HFF-Myc (cell line): ENCODE results near the gene PELI2.

Experiments used
- DNase-seq: peaks from one replicate; pipeline ENCODE4 v3.0.0-alpha.2; 2011; ENCODE audit warnings: low read depth; ENCODE audit errors: extremely low read depth
- H3K4me3 ChIP-seq: replicated peaks from 2 replicates; pipeline ENCODE4 v1.5.1; 2011; ENCODE audit warnings: low read depth, mild to moderate bottlenecking, control low read depth, low read length
- TF ChIP-seq, protein P1 (sequence below): IDR thresholded peaks from 2 replicates; pipeline ENCODE4 v1.5.1; 2012; ENCODE audit warnings: mild to moderate bottlenecking, low read depth, low read length, control low read depth; ENCODE audit errors: missing control alignments

PELI2 gene

DNA sequence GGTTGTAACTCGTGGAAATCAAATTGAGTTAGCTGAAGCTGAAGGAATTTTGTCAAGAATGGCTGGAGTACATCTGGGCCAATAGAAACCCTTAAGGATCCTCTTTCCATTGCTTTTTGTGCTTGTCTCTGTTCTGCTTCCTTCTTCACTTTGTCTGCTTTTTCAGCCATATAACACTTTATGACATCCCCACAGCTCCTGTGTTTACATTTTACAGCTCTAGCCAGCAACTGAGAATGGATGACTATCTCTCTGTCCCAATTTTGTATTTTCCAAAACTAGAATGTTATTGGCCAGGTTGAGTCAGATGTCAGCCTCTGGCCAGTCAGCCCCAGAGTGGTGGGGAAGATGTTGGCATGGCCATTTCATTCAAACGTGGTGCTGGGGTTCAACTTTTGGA lies 57.6 kb downstream of the PELI2 start:
- TF ChIP-seq, protein P1, sequence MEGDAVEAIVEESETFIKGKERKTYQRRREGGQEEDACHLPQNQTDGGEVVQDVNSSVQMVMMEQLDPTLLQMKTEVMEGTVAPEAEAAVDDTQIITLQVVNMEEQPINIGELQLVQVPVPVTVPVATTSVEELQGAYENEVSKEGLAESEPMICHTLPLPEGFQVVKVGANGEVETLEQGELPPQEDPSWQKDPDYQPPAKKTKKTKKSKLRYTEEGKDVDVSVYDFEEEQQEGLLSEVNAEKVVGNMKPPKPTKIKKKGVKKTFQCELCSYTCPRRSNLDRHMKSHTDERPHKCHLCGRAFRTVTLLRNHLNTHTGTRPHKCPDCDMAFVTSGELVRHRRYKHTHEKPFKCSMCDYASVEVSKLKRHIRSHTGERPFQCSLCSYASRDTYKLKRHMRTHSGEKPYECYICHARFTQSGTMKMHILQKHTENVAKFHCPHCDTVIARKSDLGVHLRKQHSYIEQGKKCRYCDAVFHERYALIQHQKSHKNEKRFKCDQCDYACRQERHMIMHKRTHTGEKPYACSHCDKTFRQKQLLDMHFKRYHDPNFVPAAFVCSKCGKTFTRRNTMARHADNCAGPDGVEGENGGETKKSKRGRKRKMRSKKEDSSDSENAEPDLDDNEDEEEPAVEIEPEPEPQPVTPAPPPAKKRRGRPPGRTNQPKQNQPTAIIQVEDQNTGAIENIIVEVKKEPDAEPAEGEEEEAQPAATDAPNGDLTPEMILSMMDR: no peak
- DNase-seq: no peak
- H3K4me3 ChIP-seq: no peak overlapping the region

DNA sequence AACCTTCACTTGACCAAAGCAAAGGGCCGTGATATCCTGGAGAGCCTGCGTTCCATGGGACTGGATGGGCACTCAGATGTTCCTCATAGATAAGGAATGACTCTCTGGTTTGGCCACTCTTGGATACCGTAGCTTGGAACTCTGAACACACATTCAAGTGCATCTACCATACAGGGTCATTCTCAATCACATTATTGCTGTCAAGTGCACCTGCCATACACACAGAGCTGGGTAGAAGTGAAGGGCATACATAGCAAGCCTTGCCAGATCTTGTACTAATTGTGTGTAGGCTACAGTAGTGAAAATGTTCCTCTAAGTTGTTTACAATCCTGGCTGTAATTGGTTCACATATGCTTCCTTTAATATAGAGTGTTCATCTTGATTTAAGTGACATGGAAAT lies 58.3 kb downstream of the PELI2 start:
- no peak for DNase-seq
- TF ChIP-seq, protein P1: no peak
- no peak overlapping the region for H3K4me3 ChIP-seq

DNA sequence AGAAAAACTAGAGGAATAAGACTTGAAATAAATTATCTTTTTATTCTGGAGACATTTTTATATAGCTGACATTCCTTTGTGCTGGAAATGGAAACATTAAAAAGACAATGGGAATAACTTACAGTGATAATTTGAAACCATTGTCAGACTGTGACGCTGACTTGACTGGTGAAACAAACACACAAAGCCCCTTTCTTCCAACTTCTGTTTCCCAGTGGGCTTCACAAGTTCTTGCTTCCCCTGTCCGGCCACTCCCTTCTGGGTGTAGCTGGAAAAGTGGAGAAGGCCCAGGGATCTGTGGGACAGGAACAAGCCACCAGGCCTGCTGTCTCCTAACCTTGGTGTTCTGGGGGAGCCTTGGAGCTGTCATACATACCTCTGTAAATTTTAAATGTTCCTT lies 58.8 kb downstream of the PELI2 start:
- no peak overlapping the region for H3K4me3 ChIP-seq
- TF ChIP-seq, protein P1: no peak
- no peak for DNase-seq

DNA sequence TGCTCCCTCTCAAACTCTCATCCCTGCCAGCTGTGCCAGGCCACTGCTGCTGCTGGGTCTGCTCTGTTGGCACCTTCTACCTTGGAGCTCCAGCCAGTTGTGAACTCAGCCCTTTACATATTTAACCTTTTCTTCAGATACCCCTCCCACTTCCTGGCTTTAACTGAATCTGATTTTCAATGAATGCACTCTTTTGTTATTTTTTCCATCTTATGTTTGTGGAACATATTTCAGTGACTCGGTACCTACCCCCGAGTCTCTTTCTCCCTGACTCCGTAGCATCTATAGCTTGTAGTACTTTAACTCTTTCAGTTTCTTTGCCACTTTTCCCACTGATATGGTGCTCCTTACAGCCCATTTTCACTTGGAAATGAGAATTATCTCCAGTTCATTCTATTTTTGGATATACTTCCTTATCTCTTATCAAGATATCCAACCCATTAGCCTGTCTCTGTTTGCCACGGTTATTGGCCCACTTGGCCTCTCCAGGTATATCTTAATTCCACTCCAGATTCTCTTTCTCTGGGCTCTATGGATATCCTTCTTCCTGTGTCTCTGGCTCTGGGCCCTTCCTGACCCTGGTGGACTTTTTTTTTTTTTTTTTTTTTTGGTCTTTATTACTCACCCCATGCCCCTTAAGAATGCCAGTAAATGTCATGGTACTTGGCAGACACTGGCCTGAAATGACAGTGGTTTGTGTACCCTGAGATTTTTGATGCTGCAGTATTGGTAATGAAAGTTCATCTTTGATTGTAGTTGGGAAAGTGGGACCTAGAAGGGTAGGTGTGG lies 62.7 kb downstream of the PELI2 start:
- DNase-seq: no peak
- H3K4me3 ChIP-seq: no peak overlapping the region
- TF ChIP-seq, protein P1: no peak

DNA sequence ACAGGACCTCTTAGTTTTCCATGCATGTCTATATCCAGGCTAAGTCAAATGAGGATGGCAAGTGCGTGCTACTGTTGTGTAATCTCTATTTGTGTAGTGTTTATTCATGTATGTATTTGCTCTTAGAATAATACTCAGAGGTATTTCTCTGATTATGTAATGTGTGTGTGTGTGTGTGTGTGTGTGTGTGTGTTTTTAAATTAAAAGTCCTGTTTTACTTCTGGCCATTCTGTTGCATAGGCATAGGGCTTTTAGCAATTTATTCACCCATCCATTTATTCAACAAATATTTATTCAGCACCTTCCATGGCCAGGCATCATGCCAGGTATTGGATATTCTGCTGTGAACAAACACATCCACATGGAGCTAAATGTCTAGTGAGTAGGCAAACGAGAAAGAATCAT lies 63.5 kb downstream of the PELI2 start:
- no peak for DNase-seq
- TF ChIP-seq, protein P1: no peak
- no peak overlapping the region for H3K4me3 ChIP-seq

DNA sequence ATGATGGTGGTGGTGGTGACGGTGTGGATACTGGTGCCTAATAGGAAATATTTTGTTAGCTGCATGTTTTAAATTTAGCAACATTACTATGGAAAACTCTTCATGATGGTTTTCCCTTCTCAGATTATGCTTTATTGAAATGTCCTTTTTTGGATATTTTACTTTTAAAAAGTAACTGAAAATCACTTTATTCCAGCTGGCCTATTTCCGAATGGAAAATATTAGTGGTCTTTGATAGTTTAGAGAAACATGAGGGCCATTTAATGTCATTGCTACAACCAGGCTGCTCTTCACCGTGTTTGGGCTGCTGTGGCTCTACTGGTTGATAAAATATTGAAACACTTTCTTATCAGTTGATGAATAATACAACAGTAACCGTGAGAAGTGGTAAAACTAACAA lies 64.2 kb downstream of the PELI2 start:
- DNase-seq: no peak
- no peak overlapping the region for H3K4me3 ChIP-seq
- TF ChIP-seq, protein P1: no peak
